Hepatocyte (in vitro differentiated cells): ENCODE measurements around the gene ULK4. TPM values are rescaled to one million over a fixed set of nuclear protein-coding genes. Genes with fewer than 3 reads are reported as not detected.
"Not testable (repeated sequence)": the region's sequence is repeated elsewhere in the genome, so short reads cannot be mapped to it uniquely, and the experiment has no call there.

Source experiments
- DNase-seq: peaks from one replicate; pipeline ENCODE4 v3.0.0-alpha.2; 2016; ENCODE audit warnings: low spot score
- H2AFZ ChIP-seq: fragments of 200-600 bp; sonication (generic); 2 replicates; pipeline ENCODE4 v1.6.0; 2016; ENCODE audit warnings: antibody characterized with exemption, mild to moderate bottlenecking
- H3K27ac ChIP-seq: fragments of 200-600 bp; sonication (generic); 2 replicates; pipeline ENCODE4 v1.5.1; 2016; ENCODE audit warnings: mild to moderate bottlenecking
- H3K27me3 ChIP-seq: fragments of 200-600 bp; sonication (generic); 2 replicates; pipeline ENCODE4 v1.6.1; 2016
- H3K36me3 ChIP-seq: fragments of 200-600 bp; sonication (generic); replicated peaks from 2 replicates; pipeline ENCODE4 v1.5.1; 2016; ENCODE audit warnings: low read depth; ENCODE audit not compliant: insufficient read depth
- H3K4me1 ChIP-seq: fragments of 200-600 bp; sonication (generic); 2 replicates; pipeline ENCODE4 v1.5.1; 2016; ENCODE audit warnings: mild to moderate bottlenecking, moderate library complexity; ENCODE audit not compliant: insufficient read depth
- H3K4me2 ChIP-seq: fragments of 200-600 bp; sonication (generic); 2 replicates; pipeline ENCODE4 v1.6.0; 2016
- H3K4me3 ChIP-seq: fragments of 200-600 bp; sonication (generic); 2 replicates; pipeline ENCODE4 v1.5.1; 2016; ENCODE audit warnings: mild to moderate bottlenecking
- H3K79me2 ChIP-seq: fragments of 200-600 bp; sonication (generic); 2 replicates; pipeline ENCODE4 v1.6.0; 2017; ENCODE audit warnings: mild to moderate bottlenecking
- H3K9me2 ChIP-seq: fragments of 200-600 bp; sonication (generic); replicated peaks from 2 replicates; pipeline ENCODE4 v1.6.0; 2017; ENCODE audit warnings: mild to moderate bottlenecking; ENCODE audit not compliant: insufficient read depth
- H3K9me3 ChIP-seq: fragments of 200-600 bp; sonication (generic); 2 replicates; pipeline ENCODE4 v1.5.1; 2016; ENCODE audit warnings: low read depth, mild to moderate bottlenecking
- H4K20me1 ChIP-seq: fragments of 200-600 bp; sonication (generic); 2 replicates; pipeline ENCODE4 v1.6.0; 2016; ENCODE audit warnings: mild to moderate bottlenecking; ENCODE audit not compliant: insufficient read depth, poor library complexity, severe bottlenecking
- CTCF ChIP-seq: fragments of 200-600 bp; sonication (generic); IDR thresholded peaks from 2 replicates; pipeline ENCODE4 v1.5.1; 2016; ENCODE audit warnings: antibody characterized with exemption, mild to moderate bottlenecking; ENCODE audit not compliant: poor library complexity
- EZH2 ChIP-seq: fragments of 200-600 bp; sonication (generic); IDR thresholded peaks from 2 replicates; pipeline ENCODE4 v1.6.1; 2016; ENCODE audit warnings: antibody characterized with exemption, mild to moderate bottlenecking, borderline replicate concordance
- EZH2phosphoT487 ChIP-seq: fragments of 200-600 bp; sonication (generic); IDR thresholded peaks from one replicate; pipeline ENCODE4 v1.6.1; 2018; ENCODE audit warnings: antibody characterized with exemption, mild to moderate bottlenecking, low read depth, moderate library complexity; ENCODE audit not compliant: unreplicated experiment, severe bottlenecking
- WGBS: methylation state at CpG from one replicate; pipeline ENCODE4 v1.1.6; 2016; ENCODE audit warnings: low lambda C conversion rate; ENCODE audit errors: missing lambda C conversion rate; 5-methylcytosine and 5-hydroxymethylcytosine counted together
- polyA plus RNA-seq: library from polyadenylated mRNA; unstranded; fragments of >200 nt; fragmentation: Nextera tagmentation; extraction: Ambion mirVana; gene quantifications from 2 replicates; pipeline ENCODE4 v1.2.1, GENCODE V29; 2016
- total RNA-seq: library from RNA; depleted of rRNA; stranded (reverse); fragments of >200 nt; gene quantifications from 2 replicates; pipeline ENCODE4 v1.2.3, GENCODE V29; 2014

The ULK4 gene
- total and polyA plus RNA-seq, 2 experiments from 2014 or later: 3.8 to 9.1 TPM

GRCh38 chr3:41394896-41395295 is 567.0 kb downstream of the ULK4 start:
- Histone ChIP-seq H3K9me2 (no peaks in the 10 kb centered on the region), H3K27ac (no peak overlapping the region), H3K9me3 (no peaks in the 10 kb centered on the region), H3K4me1 (no peaks in the 10 kb centered on the region), H3K4me2 (no peak overlapping the region), H4K20me1 (no peaks in the 10 kb centered on the region), H3K27me3 (no peaks in the 10 kb centered on the region), H3K36me3 (no peaks in the 10 kb centered on the region), H3K79me2 (no peaks in the 10 kb centered on the region), H3K4me3 (no peak overlapping the region), H2AFZ (no peak overlapping the region)
- WGBS: 77% methylated on average over 1 of the region's 1 CpG
- DNase-seq: no peak
- TF ChIP-seq EZH2: no peak
- TF ChIP-seq EZH2phosphoT487: no peak
- TF ChIP-seq CTCF: no peak

GRCh38 chr3:41370765-41371535 is 591.0 kb downstream of the ULK4 start:
- H2AFZ ChIP-seq, H3K36me3 ChIP-seq, H3K9me3 ChIP-seq, DNase-seq, H3K27ac ChIP-seq, H3K4me2 ChIP-seq, H4K20me1 ChIP-seq, H3K4me1 ChIP-seq, H3K27me3 ChIP-seq, H3K79me2 ChIP-seq, H3K9me2 ChIP-seq, H3K4me3 ChIP-seq: not testable (repeated sequence)
- WGBS: 48% methylated on average over 11 of the region's 11 CpGs

- H3K4me2 ChIP-seq: no peak overlapping the region
- WGBS: 82% methylated on average over 7 of the region's 7 CpGs
- H3K9me2 ChIP-seq: no peaks in the 10 kb centered on the region
- H3K36me3 ChIP-seq: no peaks in the 10 kb centered on the region
- no peak overlapping the region for H3K4me3 ChIP-seq
- no peak overlapping the region for H2AFZ ChIP-seq
- no peaks in the 10 kb centered on the region for H4K20me1 ChIP-seq
- H3K27ac ChIP-seq: no peak overlapping the region
- no peaks in the 10 kb centered on the region for H3K27me3 ChIP-seq
- no peaks in the 10 kb centered on the region for H3K79me2 ChIP-seq
- TF ChIP-seq CTCF (no peak), EZH2phosphoT487 (no peak), EZH2 (no peak)
- DNase-seq: no peak
- no peaks in the 10 kb centered on the region for H3K4me1 ChIP-seq
- H3K9me3 ChIP-seq: no peaks in the 10 kb centered on the region
Measured at GRCh38 chr3:41370307-41370706, 591.6 kb downstream of the ULK4 start.

GRCh38 chr3:41369838-41370237 is 592.1 kb downstream of the ULK4 start:
- H3K36me3 ChIP-seq: no peaks in the 10 kb centered on the region
- no peak overlapping the region for H3K4me2 ChIP-seq
- H4K20me1 ChIP-seq: no peaks in the 10 kb centered on the region
- no peaks in the 10 kb centered on the region for H3K9me2 ChIP-seq
- H2AFZ ChIP-seq: no peak overlapping the region
- H3K4me3 ChIP-seq: no peak overlapping the region
- H3K27ac ChIP-seq: no peak overlapping the region
- H3K4me1 ChIP-seq: no peaks in the 10 kb centered on the region
- no peaks in the 10 kb centered on the region for H3K27me3 ChIP-seq
- TF ChIP-seq EZH2phosphoT487 (no peak), CTCF (no peak), EZH2 (no peak)
- H3K9me3 ChIP-seq: no peaks in the 10 kb centered on the region
- 21% methylated on average over 3 of the region's 3 CpGs for WGBS
- H3K79me2 ChIP-seq: no peaks in the 10 kb centered on the region
- no peak for DNase-seq
